Activated naive CD8-positive, alpha-beta T cell treated with anti-CD3 and anti-CD28 coated beads, Interleukin-2, amount 50 U/mL, for 16 hours (primary cell): ENCODE measurements around the gene OPN1SW.

Source experiments
- DNase-seq: peaks from one replicate; pipeline ENCODE4 v3.0.0-alpha.2; 2020; ENCODE audit warnings: low read depth, low spot score

OPN1SW gene, protein sequence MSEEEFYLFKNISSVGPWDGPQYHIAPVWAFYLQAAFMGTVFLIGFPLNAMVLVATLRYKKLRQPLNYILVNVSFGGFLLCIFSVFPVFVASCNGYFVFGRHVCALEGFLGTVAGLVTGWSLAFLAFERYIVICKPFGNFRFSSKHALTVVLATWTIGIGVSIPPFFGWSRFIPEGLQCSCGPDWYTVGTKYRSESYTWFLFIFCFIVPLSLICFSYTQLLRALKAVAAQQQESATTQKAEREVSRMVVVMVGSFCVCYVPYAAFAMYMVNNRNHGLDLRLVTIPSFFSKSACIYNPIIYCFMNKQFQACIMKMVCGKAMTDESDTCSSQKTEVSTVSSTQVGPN

DNA sequence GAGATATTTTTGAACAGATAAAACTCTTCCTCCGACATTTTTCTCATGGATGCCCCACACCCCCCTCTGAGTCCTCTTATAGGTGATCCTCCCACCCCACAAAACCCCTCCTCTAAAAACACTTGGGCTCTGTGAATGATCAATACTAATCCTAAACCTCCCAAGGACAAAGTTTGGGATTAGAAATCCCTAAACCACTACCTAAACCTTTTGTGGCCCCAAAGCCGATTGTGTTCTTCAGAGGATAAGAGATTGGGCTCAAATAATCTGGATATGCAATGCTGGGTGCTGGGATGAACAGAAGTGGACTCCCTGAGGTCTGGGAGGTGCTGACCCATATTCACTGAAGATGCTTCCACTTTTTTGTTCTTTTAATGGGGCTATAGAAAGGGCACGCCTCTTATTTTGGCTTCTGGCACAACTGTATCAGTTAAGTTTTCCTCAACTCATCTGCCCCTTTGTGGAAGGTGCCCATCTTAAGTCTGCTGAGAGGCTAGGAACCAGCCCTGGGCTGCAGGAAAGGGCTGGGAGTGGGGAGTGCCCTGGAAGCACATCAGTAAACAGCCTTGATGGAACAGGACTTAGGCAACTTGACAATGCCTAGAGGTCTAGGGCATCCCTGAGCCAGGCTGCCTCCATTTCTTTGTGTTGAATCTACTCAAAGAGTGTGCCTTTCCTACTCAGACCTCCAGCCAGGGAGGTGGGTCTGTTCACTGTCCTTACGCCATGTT, at the start of gene OPN1SW:
Gene OPN1SW (minus strand): TSS at position 51 of the 731 bp plus-strand sequence. CDS start 13 bp downstream, at position 38.
- no peak for DNase-seq

- no peak for DNase-seq
These were observed 46.1 kb upstream of the OPN1SW start for GRCh38 chr7:128821724-128822123.

- DNase-seq = no peak
These were observed 43.1 kb upstream of the OPN1SW start for GRCh38 chr7:128818694-128819093.

- no peak for DNase-seq
These were observed 39.8 kb upstream of the OPN1SW start for GRCh38 chr7:128815289-128815942.

- no peak for DNase-seq
These were observed 38.9 kb upstream of the OPN1SW start for GRCh38 chr7:128814499-128814898.

DNA sequence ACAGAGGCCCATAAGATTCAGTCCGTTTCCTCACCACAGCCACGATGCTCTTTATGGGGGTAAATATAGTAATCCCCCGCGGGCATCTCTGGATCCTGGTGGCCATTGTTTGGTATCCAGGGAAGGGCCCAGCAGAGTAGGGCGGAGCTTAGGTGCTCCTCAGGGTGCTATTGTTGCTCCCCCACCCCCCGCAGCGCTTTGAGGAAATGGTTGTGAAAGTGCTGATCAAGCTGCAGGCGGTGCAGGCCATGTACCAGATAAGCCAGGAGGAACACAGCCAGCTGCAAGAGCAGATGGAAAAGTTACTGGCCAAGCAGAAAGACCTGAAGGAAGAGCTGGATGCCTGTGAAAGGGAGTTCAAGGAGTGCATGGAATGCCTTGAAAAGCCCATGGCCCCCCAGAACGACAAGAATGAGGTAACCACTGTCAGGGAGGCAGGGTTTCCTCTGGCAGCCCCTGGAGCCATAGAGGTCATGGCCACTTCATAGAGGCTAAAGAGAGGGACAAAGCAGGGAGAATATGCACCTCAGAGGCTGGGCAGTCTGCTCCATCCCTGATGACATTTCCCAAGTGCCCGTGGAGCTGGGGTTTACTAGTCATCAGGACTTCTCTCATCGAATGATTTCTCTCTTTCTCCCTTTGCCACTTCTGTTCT, 37.0 kb upstream of the OPN1SW start:
- DNase-seq = no peak

DNA sequence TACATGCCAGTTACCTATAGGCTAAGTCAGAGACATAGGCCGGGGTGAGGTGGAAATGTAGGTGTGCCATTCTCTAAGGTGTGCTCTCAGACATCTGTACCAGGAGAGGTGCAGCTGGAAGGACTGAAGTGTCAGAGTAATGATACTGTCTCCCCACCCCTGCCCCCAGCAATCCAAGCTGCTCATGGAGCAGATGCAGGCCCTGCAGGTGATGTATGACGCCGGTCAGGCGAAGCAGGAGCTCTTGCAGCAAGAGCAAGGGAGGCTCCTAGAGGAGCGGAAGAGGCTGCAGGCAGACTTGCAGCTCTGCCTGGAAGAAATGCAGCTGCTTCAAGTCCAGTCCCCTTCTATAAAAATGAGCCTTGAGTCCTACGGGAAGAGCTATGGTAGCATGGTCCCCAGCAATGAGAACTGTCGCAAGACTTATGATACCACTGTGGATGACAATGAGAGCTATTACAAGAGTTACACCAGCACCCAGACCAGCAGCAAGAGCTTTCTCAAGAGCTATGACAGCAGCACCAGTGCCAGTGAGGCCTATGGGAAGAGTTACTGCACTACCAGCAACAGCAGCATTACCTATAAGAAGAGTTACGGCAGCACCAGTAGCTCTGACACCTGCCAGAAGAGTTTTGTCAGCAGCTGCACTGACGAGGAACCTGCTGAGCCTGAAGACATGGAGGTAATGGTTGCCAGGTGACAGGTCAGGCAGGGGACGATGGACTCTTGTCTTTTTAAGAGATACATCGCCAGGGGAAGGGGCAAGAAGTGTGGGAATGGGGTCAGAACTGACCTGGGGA, 36.2 kb upstream of the OPN1SW start:
- DNase-seq = no peak

DNA sequence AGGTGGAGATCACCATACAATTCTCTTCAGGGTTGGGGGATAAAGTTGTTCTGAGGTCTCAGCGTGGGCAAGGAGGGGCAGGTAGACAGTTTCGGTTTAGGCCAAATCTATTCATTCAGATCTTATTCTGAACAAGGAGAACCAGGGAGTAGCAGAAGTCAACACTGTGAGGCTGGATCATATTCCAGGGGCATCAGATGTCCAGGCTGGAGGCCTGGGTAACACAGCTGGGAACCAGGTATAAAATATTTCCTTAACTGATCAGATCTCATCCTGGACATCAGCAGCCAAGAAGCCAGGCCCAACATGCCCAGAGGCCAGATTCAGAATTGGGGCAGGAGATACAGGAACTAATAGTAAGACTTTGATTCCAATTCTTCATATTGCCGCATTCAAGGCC, 35.4 kb upstream of the OPN1SW start:
- DNase-seq = no peak

GRCh38 chr7:128810473-128810872, 34.9 kb upstream of the OPN1SW start:
- DNase-seq = no peak

DNA sequence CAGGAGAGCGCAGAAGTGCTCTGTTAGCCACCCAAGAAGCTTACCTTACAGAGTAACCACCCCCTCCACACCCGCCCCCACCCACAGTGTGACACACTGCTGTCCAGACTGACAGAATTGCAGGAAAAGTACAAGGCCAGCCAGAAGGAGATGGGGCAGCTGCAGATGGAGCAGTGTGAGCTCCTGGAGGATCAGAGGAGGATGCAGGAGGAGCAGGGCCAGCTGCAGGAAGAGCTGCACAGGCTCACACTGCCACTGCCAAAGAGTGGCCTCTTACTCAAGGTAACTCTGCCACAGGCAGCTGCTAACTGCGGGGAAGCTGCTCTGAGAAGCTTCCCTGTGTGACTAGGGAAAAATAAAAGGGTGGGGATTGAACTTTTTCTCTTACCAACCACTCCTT, 33.8 kb upstream of the OPN1SW start:
- no peak for DNase-seq

DNA sequence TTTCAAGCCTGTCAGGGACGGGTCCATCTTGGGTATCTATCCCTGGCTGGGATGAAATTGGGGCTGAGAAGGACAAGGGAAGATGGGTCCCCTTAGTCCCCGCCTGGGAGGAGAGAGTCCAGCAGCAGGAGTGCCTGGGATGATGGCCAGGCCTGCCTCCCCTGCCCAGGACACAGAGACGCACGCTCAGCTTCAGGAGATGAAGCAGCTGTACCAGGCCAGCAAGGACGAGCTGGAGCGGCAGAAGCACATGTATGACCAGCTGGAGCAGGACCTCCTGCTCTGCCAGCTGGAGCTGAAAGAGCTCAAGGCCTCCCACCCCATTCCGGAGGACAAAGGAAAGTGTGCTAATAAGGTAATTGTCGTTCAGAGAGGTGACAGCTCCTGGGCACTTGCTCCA, 31.6 kb upstream of the OPN1SW start:
- no peak for DNase-seq

- DNase-seq = no peak
These were observed 29.6 kb upstream of the OPN1SW start for GRCh38 chr7:128805225-128805624.

DNA sequence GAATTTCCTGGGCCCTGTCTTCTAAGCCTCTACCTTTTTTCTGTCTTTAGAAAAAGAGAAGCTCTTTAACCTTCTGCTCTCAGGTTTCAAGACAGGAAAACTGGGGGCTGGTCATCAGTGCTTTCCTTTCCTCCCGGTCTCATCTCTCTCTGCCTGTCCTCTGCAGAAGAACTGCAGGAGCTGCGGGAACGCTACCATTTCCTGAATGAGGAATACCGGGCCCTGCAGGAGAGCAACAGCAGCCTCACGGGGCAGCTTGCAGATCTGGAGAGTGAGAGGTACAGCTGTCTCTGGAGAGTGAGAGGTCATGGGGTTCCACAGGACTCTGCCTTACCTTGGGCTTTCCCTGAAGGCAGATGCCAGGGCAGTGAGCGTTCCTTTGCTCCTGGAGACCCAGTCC, 28.9 kb upstream of the OPN1SW start:
- no peak for DNase-seq

DNA sequence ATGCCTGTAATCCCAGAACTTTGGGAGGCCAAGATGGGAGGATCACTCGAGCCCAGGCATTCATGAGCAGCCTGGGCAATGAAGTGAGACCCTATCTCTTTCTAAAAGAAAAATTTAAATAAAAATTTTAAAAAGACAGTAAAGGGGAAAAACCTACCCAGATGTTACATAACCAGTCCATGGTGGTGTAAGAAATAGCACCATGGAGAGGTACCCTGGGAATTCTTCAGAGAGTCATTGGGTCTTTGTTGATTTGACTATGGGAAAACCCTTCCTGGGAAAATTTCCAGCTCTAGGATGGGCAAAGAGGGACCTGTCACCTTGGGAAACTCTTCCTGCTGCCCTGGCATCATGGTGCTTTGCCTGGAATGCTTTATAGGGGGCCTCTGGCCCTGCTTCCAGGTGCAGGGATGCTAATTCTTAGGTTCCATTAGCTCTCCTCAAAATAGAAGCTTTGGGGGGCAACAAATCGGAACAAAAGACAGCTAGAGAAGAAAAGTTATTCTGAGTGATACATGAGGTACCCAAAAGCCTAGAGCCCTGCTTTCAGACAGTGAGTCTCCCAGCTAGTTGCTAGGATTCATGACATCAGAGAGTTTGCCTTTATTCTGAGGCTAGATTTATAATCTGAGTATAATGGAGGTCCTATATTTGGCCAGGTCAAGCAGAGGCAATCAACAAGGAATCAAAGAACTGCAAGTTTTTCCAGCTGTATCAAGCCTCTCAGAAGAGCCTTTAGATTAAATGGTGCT, 26.2 kb upstream of the OPN1SW start:
- DNase-seq = no peak

GRCh38 chr7:128801003-128801402, 25.4 kb upstream of the OPN1SW start:
- DNase-seq = no peak

GRCh38 chr7:128800567-128800966, 25.0 kb upstream of the OPN1SW start:
- no peak for DNase-seq

DNA sequence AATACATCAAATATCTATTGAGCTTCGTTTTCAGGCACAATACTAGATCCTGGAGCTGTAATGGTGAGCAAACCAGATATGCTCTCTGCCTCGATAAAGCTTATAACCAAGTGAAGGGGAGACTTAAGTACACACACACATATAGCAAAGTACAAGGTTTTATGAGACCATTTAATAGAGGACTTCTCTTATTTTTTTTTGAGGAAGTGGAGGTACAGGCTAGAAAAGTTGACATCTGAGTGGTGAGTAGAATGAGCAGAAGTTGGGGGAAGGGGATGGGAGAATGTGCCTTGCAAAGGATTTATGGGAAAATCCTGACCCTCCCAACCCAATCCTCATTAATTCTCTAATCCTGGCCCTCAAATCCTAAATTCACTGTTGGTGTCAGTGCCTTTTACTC, 23.9 kb upstream of the OPN1SW start:
- DNase-seq = no peak

GRCh38 chr7:128796327-128796726, 20.7 kb upstream of the OPN1SW start:
- no peak for DNase-seq

DNA sequence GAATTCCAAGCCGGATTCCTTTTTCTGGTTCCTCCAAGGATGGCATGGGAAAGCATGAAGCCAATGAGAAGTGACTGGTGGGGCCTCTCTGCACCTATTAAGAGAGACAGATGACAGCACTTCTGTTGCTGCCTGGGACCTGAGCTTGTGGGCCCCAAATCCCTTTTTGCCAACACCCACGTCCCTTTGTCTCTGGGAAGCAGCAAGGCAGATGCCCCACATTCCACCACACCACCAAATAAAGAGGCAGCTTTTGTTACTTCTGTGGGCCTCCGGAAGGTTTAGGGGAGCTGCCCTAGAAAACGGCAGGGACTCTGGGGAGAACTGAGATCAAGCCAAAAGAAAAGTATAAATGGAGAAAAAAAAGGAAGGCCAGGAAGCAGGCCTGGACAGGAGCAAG, 19.5 kb upstream of the OPN1SW start:
- DNase-seq = no peak

GRCh38 chr7:128794436-128794835, 18.8 kb upstream of the OPN1SW start:
- DNase-seq = no peak

GRCh38 chr7:128794020-128794419, 18.4 kb upstream of the OPN1SW start:
- no peak for DNase-seq
